Panc1 (cell line): Measurements from ENCODE around the gene DAPK2. TPM values are rescaled to one million over a fixed set of nuclear protein-coding genes. Genes with fewer than 3 reads are reported as not detected.

Experiments used
- ATAC-seq: fragments of 200-7000 bp; cut with Tn5 transposase; 2 replicates; pipeline ENCODE4 v1.9.1; 2020; ENCODE audit warnings: mild to moderate bottlenecking, moderate library complexity
- BruUV-seq: library from RNA; stranded (reverse); fragments of 400-500 nt; replicated peaks from 2 replicates; lab custom pipeline; 2021; lab: Mats Ljungman, UMichigan
- CTCF ChIA-PET: fragments of 300-600 bp; sonication (Branson Sonifier 250); formaldehyde crosslinking; loops from one replicate; lab custom pipeline; 2022; ENCODE audit warnings: antibody characterized with exemption; lab: Charles Lee
- POLR2A ChIA-PET: fragments of 300-600 bp; sonication (Branson Sonifier 250); formaldehyde crosslinking; loops from one replicate; lab custom pipeline; 2022; ENCODE audit warnings: antibody characterized with exemption; lab: Charles Lee
- DNase-seq: peaks from one replicate; pipeline ENCODE4 v3.0.0-alpha.2; 2010; ENCODE audit warnings: low read depth, low spot score
- H3K27ac ChIP-seq: 2 replicates; pipeline ENCODE4 v1.5.1; 2011; ENCODE audit warnings: mild to moderate bottlenecking, low read length, inconsistent platforms
- H3K27me3 ChIP-seq: fragments of 200-500 bp; sonication (Bioruptor generic); 2 replicates; pipeline ENCODE4 v1.6.0; 2014; ENCODE audit warnings: low read length, inconsistent platforms; ENCODE audit not compliant: control insufficient read depth, insufficient read depth
- H3K36me3 ChIP-seq: fragments of 200-500 bp; sonication (Bioruptor generic); 2 replicates; pipeline ENCODE4 v1.5.1; 2014; ENCODE audit warnings: inconsistent platforms, mild to moderate bottlenecking, low read length, moderate library complexity; ENCODE audit not compliant: control insufficient read depth, insufficient read depth
- H3K4me1 ChIP-seq: 2 replicates; pipeline ENCODE4 v1.5.1; 2011; ENCODE audit warnings: inconsistent platforms, mild to moderate bottlenecking, low read length, moderate library complexity; ENCODE audit not compliant: control insufficient read depth, insufficient read depth
- H3K4me3 ChIP-seq, 2 experiments: 2 replicates each; pipeline ENCODE4 v1.5.1; 2011 to 2012; ENCODE audit warnings: low read depth in 2 of 2, low read length in 2 of 2, mild to moderate bottlenecking in 2 of 2, inconsistent platforms in 1 of 2, moderate library complexity in 1 of 2
- H3K9me3 ChIP-seq: fragments of 200-500 bp; sonication (Bioruptor generic); 2 replicates; pipeline ENCODE4 v1.5.1; 2014; ENCODE audit warnings: low read depth, mild to moderate bottlenecking, inconsistent platforms, low read length, moderate library complexity; ENCODE audit not compliant: control insufficient read depth, insufficient read depth
- CTCF ChIP-seq: fragments of 450-650 bp; IDR thresholded peaks from 2 replicates; pipeline ENCODE4 v1.5.1; 2017; ENCODE audit warnings: mild to moderate bottlenecking
- POLR2AphosphoS5 ChIP-seq: IDR thresholded peaks from 2 replicates; pipeline ENCODE4 v1.6.1; 2012; ENCODE audit warnings: mild to moderate bottlenecking, low read depth, low read length, moderate library complexity
- SIN3A ChIP-seq: IDR thresholded peaks from 2 replicates; pipeline ENCODE4 v1.6.1; 2012; ENCODE audit warnings: low read depth, mild to moderate bottlenecking, low read length, moderate library complexity, borderline replicate concordance; ENCODE audit not compliant: insufficient read depth
- TCF7L2 ChIP-seq: IDR thresholded peaks from 2 replicates; pipeline ENCODE4 v1.6.1; 2011; ENCODE audit warnings: mild to moderate bottlenecking, low read depth, low read length, inconsistent platforms
- in situ Hi-C: cut with HindIII; loops from 2 replicates; pipeline ENCODE4 v1.10.0; 2016; ENCODE audit warnings: low sequenced_read_pairs, low pct_unique_long_range_greater_than_20kb
- intact Hi-C: fragments of 100-400 bp; cut with micrococcal nuclease; formaldehyde crosslinking; loops from one replicate; pipeline ENCODE4 v1.10.0; 2022; ENCODE audit not compliant: unreplicated experiment
- total RNA-seq: library from RNA; stranded (reverse); gene quantifications from one replicate; pipeline ENCODE4 v1.2.1, GENCODE V29; 2021; ENCODE audit not compliant: unreplicated experiment
- TF ChIP-seq, protein P1 (sequence below), 2 experiments: IDR thresholded peaks; 2 replicates each; pipeline ENCODE4 v1.6.1; 2011 to 2012; ENCODE audit warnings: low read depth in 2 of 2, control low read depth in 1 of 2, low read length in 1 of 2, mild to moderate bottlenecking in 1 of 2, moderate library complexity in 1 of 2; ENCODE audit not compliant: insufficient read depth in 1 of 2

The DAPK2 gene
- total RNA-seq, 1 experiment from 2014 or later = 10.2 TPM

GRCh38 chr15:63918901-63919348 is 127.4 kb downstream of the DAPK2 start:
- no peak overlapping the region for H3K27ac ChIP-seq
- no TSS peak for BruUV-seq
- in situ Hi-C loops (no loop called here), intact Hi-C loops (loop anchor here (10.0 kb wide), 1 partner anchor 126 kb away; the partner anchor contains the start of gene DAPK2)
- ATAC-seq (no peak), DNase-seq (no peak)
- no peak overlapping the region for H3K4me3 ChIP-seq
- 0 out of 2 replicates have a peak, but pooled peaks cover 4% of the 10 kb centered on the region for H3K4me1 ChIP-seq
- H3K36me3 ChIP-seq = no peaks in the 10 kb centered on the region
- H3K9me3 ChIP-seq = no peaks in the 10 kb centered on the region
- H3K27me3 ChIP-seq = no peaks in the 10 kb centered on the region
- no peak for TF ChIP-seq POLR2AphosphoS5
- no peak for TF ChIP-seq SIN3A
- TF ChIP-seq, protein P1, sequence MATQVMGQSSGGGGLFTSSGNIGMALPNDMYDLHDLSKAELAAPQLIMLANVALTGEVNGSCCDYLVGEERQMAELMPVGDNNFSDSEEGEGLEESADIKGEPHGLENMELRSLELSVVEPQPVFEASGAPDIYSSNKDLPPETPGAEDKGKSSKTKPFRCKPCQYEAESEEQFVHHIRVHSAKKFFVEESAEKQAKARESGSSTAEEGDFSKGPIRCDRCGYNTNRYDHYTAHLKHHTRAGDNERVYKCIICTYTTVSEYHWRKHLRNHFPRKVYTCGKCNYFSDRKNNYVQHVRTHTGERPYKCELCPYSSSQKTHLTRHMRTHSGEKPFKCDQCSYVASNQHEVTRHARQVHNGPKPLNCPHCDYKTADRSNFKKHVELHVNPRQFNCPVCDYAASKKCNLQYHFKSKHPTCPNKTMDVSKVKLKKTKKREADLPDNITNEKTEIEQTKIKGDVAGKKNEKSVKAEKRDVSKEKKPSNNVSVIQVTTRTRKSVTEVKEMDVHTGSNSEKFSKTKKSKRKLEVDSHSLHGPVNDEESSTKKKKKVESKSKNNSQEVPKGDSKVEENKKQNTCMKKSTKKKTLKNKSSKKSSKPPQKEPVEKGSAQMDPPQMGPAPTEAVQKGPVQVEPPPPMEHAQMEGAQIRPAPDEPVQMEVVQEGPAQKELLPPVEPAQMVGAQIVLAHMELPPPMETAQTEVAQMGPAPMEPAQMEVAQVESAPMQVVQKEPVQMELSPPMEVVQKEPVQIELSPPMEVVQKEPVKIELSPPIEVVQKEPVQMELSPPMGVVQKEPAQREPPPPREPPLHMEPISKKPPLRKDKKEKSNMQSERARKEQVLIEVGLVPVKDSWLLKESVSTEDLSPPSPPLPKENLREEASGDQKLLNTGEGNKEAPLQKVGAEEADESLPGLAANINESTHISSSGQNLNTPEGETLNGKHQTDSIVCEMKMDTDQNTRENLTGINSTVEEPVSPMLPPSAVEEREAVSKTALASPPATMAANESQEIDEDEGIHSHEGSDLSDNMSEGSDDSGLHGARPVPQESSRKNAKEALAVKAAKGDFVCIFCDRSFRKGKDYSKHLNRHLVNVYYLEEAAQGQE (IDR thresholded peaks at IDR 0.05; ENCODE audit: insufficient read depth in 1 of 2, low read depth in 2 of 2, low read length in 1 of 2) = no peak
- no peak for TF ChIP-seq CTCF
- no peak for TF ChIP-seq TCF7L2
- ChIA-PET CTCF (no interaction called here), POLR2A (no interaction called here)

- Histone ChIP-seq H3K4me3 (no peak overlapping the region), H3K36me3 (no peaks in the 10 kb centered on the region), H3K27me3 (no peaks in the 10 kb centered on the region), H3K27ac (no peak overlapping the region), H3K9me3 (no peaks in the 10 kb centered on the region), H3K4me1 (0 out of 2 replicates have a peak, but pooled peaks cover 4% of the 10 kb centered on the region)
- ChIA-PET CTCF (interaction anchor here (0.6 kb wide), 1 partner anchor 9 kb away, joined by 5 read pairs; no protein-coding TSS in a partner anchor), POLR2A (no interaction called here)
- in situ Hi-C loops = no loop called here
- BruUV-seq = no TSS peak
- no peak for TF ChIP-seq SIN3A
- no peak for TF ChIP-seq POLR2AphosphoS5
- TF ChIP-seq, protein P1 (IDR thresholded peaks at IDR 0.05; ENCODE audit: insufficient read depth in 1 of 2, low read depth in 2 of 2, low read length in 1 of 2) = no peak
- no peak for TF ChIP-seq CTCF
- no peak for TF ChIP-seq TCF7L2
- intact Hi-C loops = loop anchor here (10.0 kb wide), 1 partner anchor 127 kb away; the partner anchor contains the start of gene DAPK2
- ATAC-seq (no peak), DNase-seq (no peak)
Measured at GRCh38 chr15:63918317-63918672, 128.0 kb downstream of the DAPK2 start.
